HCT116 (cell line): ENCODE results near the gene KRT28. TPM values are rescaled to one million over a fixed set of nuclear protein-coding genes. Genes with fewer than 3 reads are reported as not detected.

ENCODE experiments used
- ATAC-seq: fragments of 200-7000 bp; cut with Tn5 transposase; 2 replicates; pipeline ENCODE4 v1.9.1; 2020; ENCODE audit warnings: mild to moderate bottlenecking, moderate library complexity
- BruUV-seq: library from RNA; stranded (reverse); fragments of 400-500 nt; replicated peaks from 2 replicates; lab custom pipeline; 2021; lab: Mats Ljungman, UMichigan
- CTCF ChIA-PET: fragments of 300-600 bp; sonication (Branson Sonifier 250); formaldehyde crosslinking; loops from one replicate; lab custom pipeline; 2021; ENCODE audit warnings: antibody characterized with exemption; lab: Charles Lee
- POLR2A ChIA-PET: fragments of 300-600, 350-600 bp; sonication (Branson Sonifier 250); formaldehyde crosslinking; loops from one replicate; lab custom pipeline; 2021; ENCODE audit warnings: antibody characterized with exemption; lab: Charles Lee
- RAD21 ChIA-PET, 2 experiments: fragments of 300-600 bp; sonication (Branson Sonifier 250); formaldehyde crosslinking; loops; one replicate each; lab custom pipeline; 2023; ENCODE audit warnings: low total read pairs in 2 of 2; ENCODE audit not compliant: uncharacterized antibody in 2 of 2, unreplicated experiment in 2 of 2, low non-redundant PET in 1 of 2; lab: Charles Lee
- DNase-seq: peaks from one replicate; pipeline ENCODE4 v3.0.0-alpha.2; 2010; ENCODE audit warnings: low read depth, low spot score
- H2AFZ ChIP-seq: fragments of 200-600 bp; shearing (Covaris generic), sonication (generic); 2 replicates; pipeline ENCODE4 v1.6.1; 2017; ENCODE audit warnings: low read depth, mixed run types, mixed read lengths, antibody characterized with exemption, low read length; ENCODE audit not compliant: poor library complexity, severe bottlenecking
- H3K27ac ChIP-seq: 2 replicates; pipeline ENCODE4 v1.5.1; 2012; ENCODE audit warnings: low read depth, low read length
- H3K27me3 ChIP-seq: fragments of 200-600 bp; sonication (generic); 2 replicates; pipeline ENCODE4 v1.6.1; 2016; ENCODE audit warnings: mixed run types, low read length, mixed read lengths; ENCODE audit not compliant: insufficient read depth
- H3K36me3 ChIP-seq, 2 experiments: fragments of 200-500 bp in 1 of 2; fragments of 200-600 bp in 1 of 2; sonication (Bioruptor generic) in 1 of 2; sonication (generic) in 1 of 2; 2 replicates each; pipeline versions ENCODE4 v1.5.1 to v1.6.1; 2014 to 2016; ENCODE audit warnings: low read length in 2 of 2, inconsistent platforms in 1 of 2, mixed read lengths in 1 of 2, mixed run types in 1 of 2; ENCODE audit not compliant: insufficient read depth in 2 of 2, control insufficient read depth in 1 of 2
- H3K4me1 ChIP-seq, 2 experiments: fragments of 200-600 bp in 1 of 2; sonication (generic) in 1 of 2; 2 replicates each; pipeline versions ENCODE4 v1.5.1 to v1.6.1; 2012 to 2017; ENCODE audit warnings: low read length in 2 of 2, inconsistent platforms in 1 of 2, mild to moderate bottlenecking in 1 of 2, mixed read lengths in 1 of 2, mixed run types in 1 of 2, moderate library complexity in 1 of 2; ENCODE audit not compliant: insufficient read depth in 2 of 2, control insufficient read depth in 1 of 2
- H3K4me2 ChIP-seq: fragments of 200-600 bp; sonication (generic); 2 replicates; pipeline ENCODE4 v1.6.1; 2017; ENCODE audit warnings: mixed run types, low read length, mixed read lengths
- H3K4me3 ChIP-seq, 2 experiments: fragments of 200-600 bp in 1 of 2; sonication (generic) in 1 of 2; replicated peaks in 1 of 2; 2 replicates each; pipeline ENCODE4 v1.5.1; 2011 to 2016; ENCODE audit warnings: low read length in 2 of 2, control low read depth in 1 of 2, low read depth in 1 of 2, mild to moderate bottlenecking in 1 of 2, mixed read lengths in 1 of 2, mixed run types in 1 of 2
- H3K79me2 ChIP-seq: fragments of 200-600 bp; sonication (generic); 2 replicates; pipeline ENCODE4 v1.6.1; 2017; ENCODE audit warnings: mild to moderate bottlenecking, mixed run types, low read length, moderate library complexity, mixed read lengths; ENCODE audit not compliant: insufficient read depth
- H3K9ac ChIP-seq: fragments of 200-600 bp; sonication (generic); 2 replicates; pipeline ENCODE4 v1.6.1; 2016; ENCODE audit warnings: low read length, mixed read lengths
- H3K9me2 ChIP-seq: fragments of 200-600 bp; sonication (generic), shearing (Covaris generic); 2 replicates; pipeline ENCODE4 v1.6.1; 2017; ENCODE audit warnings: mixed run types, mild to moderate bottlenecking, moderate library complexity; ENCODE audit not compliant: insufficient read depth
- H3K9me3 ChIP-seq, 2 experiments: fragments of 200-500 bp in 1 of 2; fragments of 200-600 bp in 1 of 2; sonication (Bioruptor generic) in 1 of 2; sonication (generic) in 1 of 2; 2 replicates each; pipeline ENCODE4 v1.6.1; 2014 to 2017; ENCODE audit warnings: low read length in 2 of 2, mixed read lengths in 2 of 2, inconsistent platforms in 1 of 2, low read depth in 1 of 2, mild to moderate bottlenecking in 1 of 2, mixed run types in 1 of 2, moderate library complexity in 1 of 2; ENCODE audit not compliant: control insufficient read depth in 1 of 2, insufficient read depth in 1 of 2
- H4K20me1 ChIP-seq: fragments of 200-600 bp; sonication (generic), shearing (Covaris generic); 2 replicates; pipeline ENCODE4 v1.6.1; 2017; ENCODE audit warnings: mixed run types, mild to moderate bottlenecking, moderate library complexity; ENCODE audit not compliant: insufficient read depth
- CBX3 ChIP-seq: IDR thresholded peaks from 2 replicates; pipeline ENCODE4 v1.6.1; 2012; ENCODE audit warnings: low read depth
- EGR1 ChIP-seq: IDR thresholded peaks from 2 replicates; pipeline ENCODE4 v1.6.1; 2012; ENCODE audit warnings: low read depth
- ELF1 ChIP-seq: IDR thresholded peaks from 2 replicates; pipeline ENCODE4 v1.6.1; 2012; ENCODE audit warnings: low read depth, borderline replicate concordance
- EZH2phosphoT487 ChIP-seq: fragments of 200-600 bp; IDR thresholded peaks from 2 replicates; pipeline ENCODE4 v1.6.1; 2018; ENCODE audit warnings: antibody characterized with exemption, borderline replicate concordance
- JUND ChIP-seq: IDR thresholded peaks from 2 replicates; pipeline ENCODE4 v1.6.1; 2012
- SIN3A ChIP-seq: IDR thresholded peaks from 2 replicates; pipeline ENCODE4 v1.6.1; 2012; ENCODE audit warnings: low read depth
- SP1 ChIP-seq: IDR thresholded peaks from 2 replicates; pipeline ENCODE4 v1.6.1; 2012; ENCODE audit warnings: low read depth
- TCF7L2 ChIP-seq: IDR thresholded peaks from 2 replicates; pipeline ENCODE4 v1.7.0; 2011; ENCODE audit warnings: borderline replicate concordance, inconsistent platforms; ENCODE audit not compliant: insufficient read depth, insufficient read length; ENCODE audit errors: extremely low read depth
- YY1 ChIP-seq: IDR thresholded peaks from 2 replicates; pipeline ENCODE4 v1.6.1; 2011; ENCODE audit warnings: low read length, low read depth, moderate library complexity, mild to moderate bottlenecking; ENCODE audit not compliant: insufficient replicate concordance; ENCODE audit errors: extremely low read depth
- ZBTB33 ChIP-seq: IDR thresholded peaks from 2 replicates; pipeline ENCODE4 v1.6.1; 2011; ENCODE audit warnings: mild to moderate bottlenecking, low read length, moderate library complexity; ENCODE audit not compliant: insufficient replicate concordance; ENCODE audit errors: extremely low read depth
- ZNF274 ChIP-seq: fragments of 200-500 bp; sonication (Bioruptor generic); IDR thresholded peaks from 2 replicates; pipeline ENCODE4 v1.6.1; 2014; ENCODE audit warnings: mild to moderate bottlenecking, low read depth, low read length, inconsistent platforms
- intact Hi-C: fragments of 100-400 bp; cut with micrococcal nuclease; formaldehyde crosslinking; loops from 2 replicates; pipeline ENCODE4 v1.10.0; 2022
- total RNA-seq: library from RNA; stranded (reverse); gene quantifications from one replicate; pipeline ENCODE4 v1.2.1, GENCODE V29; 2021; ENCODE audit not compliant: unreplicated experiment
- TF ChIP-seq, protein P1 (sequence below): IDR thresholded peaks from 2 replicates; pipeline ENCODE4 v1.6.1; 2012
- TF ChIP-seq, protein P2 (sequence below): IDR thresholded peaks from 2 replicates; pipeline ENCODE4 v1.6.1; 2012; ENCODE audit warnings: low read depth

KRT28 gene
- total RNA-seq, 1 experiment from 2014 or later: not detected

GRCh38 chr17:40848583-40849235 is 49.0 kb upstream of the KRT28 start:
- ChIA-PET CTCF (no interaction called here), RAD21 (no interaction called here), POLR2A (no interaction called here)
- no peaks in the 10 kb centered on the region for H4K20me1 ChIP-seq
- no peaks in the 10 kb centered on the region for H3K27me3 ChIP-seq
- ATAC-seq (no peak), DNase-seq (no peak)
- intact Hi-C loops: no loop called here
- no peak overlapping the region for H3K9ac ChIP-seq
- no peak overlapping the region for H3K27ac ChIP-seq
- H3K9me2 ChIP-seq: no peaks in the 10 kb centered on the region
- no peaks in the 10 kb centered on the region for H3K79me2 ChIP-seq
- H3K36me3 ChIP-seq: no peaks in the 10 kb centered on the region
- no peak overlapping the region for H3K4me3 ChIP-seq
- H3K4me2 ChIP-seq: no peak overlapping the region
- H2AFZ ChIP-seq: no peak overlapping the region
- TF ChIP-seq YY1 (no peak), SP1 (no peak), ZNF274 (no peak), EZH2phosphoT487 (no peak)
- TF ChIP-seq, protein P1, sequence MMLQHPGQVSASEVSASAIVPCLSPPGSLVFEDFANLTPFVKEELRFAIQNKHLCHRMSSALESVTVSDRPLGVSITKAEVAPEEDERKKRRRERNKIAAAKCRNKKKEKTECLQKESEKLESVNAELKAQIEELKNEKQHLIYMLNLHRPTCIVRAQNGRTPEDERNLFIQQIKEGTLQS: no peak
- TF ChIP-seq, all 23 proteins: peak for 0
- no TSS peak for BruUV-seq
- Histone ChIP-seq H3K9me3 (no peaks in the 10 kb centered on the region), H3K4me1 (peaks cover 0 to 20% of the 10 kb centered on the region in 2 experiments; a peak in 2 of 4 replicates)

DNA sequence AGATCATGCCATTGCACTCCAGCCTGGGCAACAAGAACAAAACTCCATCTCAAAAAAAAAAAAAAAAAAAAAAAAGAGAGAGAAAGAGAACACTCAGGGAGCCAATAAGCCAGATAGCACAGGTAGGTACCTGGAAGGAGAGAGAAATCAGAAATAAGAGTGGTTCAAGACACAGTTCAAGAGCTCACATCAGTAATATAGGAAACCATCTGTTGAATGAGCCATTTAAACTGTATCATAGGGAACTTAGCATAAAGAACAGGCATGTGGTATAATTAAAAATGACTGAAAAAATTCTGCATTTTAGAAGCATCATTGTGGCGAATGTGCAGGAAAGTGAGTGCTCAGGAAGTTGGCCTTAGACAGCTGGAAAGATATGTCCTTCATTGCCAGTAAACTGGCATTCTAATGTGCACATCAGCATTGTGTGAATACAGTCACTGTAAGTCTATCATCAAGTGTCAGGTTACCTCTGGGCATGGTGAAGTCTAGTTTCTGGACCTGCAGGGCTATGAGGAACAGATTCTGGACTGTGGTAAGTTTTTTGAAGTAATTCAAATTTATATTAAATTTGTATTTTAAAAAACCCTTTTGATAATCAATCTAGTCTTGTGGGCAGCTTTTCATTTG is 46.9 kb upstream of the KRT28 start:
- H3K4me3 ChIP-seq: no peak overlapping the region
- H3K9me2 ChIP-seq: no peaks in the 10 kb centered on the region
- no peak overlapping the region for H2AFZ ChIP-seq
- no peaks in the 10 kb centered on the region for H3K9me3 ChIP-seq
- no peak overlapping the region for H3K4me2 ChIP-seq
- no peaks in the 10 kb centered on the region for H3K79me2 ChIP-seq
- no peaks in the 10 kb centered on the region for H3K36me3 ChIP-seq
- no peaks in the 10 kb centered on the region for H3K27me3 ChIP-seq
- ChIA-PET POLR2A (interaction anchor here (1.2 kb wide), 1 partner anchor 842 kb away, joined by 3 read pairs; no protein-coding TSS in a partner anchor), CTCF (no interaction called here), RAD21 (no interaction called here)
- H3K27ac ChIP-seq: no peak overlapping the region
- intact Hi-C loops: no loop called here
- no TSS peak for BruUV-seq
- 0 out of 4 replicates have a peak, but pooled peaks cover 0 to 4% of the 10 kb centered on the region in 2 experiments for H3K4me1 ChIP-seq
- H4K20me1 ChIP-seq: no peaks in the 10 kb centered on the region
- no peak for DNase-seq
- ATAC-seq: no peak
- no peak overlapping the region for H3K9ac ChIP-seq
- no peak for TF ChIP-seq EGR1
- TF ChIP-seq CBX3: no peak
- no peak for TF ChIP-seq ZBTB33
- no peak for TF ChIP-seq EZH2phosphoT487
- no peak for TF ChIP-seq TCF7L2
- no peak for TF ChIP-seq ELF1
- TF ChIP-seq, protein P2, sequence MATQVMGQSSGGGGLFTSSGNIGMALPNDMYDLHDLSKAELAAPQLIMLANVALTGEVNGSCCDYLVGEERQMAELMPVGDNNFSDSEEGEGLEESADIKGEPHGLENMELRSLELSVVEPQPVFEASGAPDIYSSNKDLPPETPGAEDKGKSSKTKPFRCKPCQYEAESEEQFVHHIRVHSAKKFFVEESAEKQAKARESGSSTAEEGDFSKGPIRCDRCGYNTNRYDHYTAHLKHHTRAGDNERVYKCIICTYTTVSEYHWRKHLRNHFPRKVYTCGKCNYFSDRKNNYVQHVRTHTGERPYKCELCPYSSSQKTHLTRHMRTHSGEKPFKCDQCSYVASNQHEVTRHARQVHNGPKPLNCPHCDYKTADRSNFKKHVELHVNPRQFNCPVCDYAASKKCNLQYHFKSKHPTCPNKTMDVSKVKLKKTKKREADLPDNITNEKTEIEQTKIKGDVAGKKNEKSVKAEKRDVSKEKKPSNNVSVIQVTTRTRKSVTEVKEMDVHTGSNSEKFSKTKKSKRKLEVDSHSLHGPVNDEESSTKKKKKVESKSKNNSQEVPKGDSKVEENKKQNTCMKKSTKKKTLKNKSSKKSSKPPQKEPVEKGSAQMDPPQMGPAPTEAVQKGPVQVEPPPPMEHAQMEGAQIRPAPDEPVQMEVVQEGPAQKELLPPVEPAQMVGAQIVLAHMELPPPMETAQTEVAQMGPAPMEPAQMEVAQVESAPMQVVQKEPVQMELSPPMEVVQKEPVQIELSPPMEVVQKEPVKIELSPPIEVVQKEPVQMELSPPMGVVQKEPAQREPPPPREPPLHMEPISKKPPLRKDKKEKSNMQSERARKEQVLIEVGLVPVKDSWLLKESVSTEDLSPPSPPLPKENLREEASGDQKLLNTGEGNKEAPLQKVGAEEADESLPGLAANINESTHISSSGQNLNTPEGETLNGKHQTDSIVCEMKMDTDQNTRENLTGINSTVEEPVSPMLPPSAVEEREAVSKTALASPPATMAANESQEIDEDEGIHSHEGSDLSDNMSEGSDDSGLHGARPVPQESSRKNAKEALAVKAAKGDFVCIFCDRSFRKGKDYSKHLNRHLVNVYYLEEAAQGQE: no peak
- no peak for TF ChIP-seq SIN3A
- TF ChIP-seq JUND: no peak
